Dendritic cell treated with granulocyte-macrophage colony-stimulating factor and Interleukin-4, amounts not matched to agents 40 ng/mL and 50 ng/mL, for 4 days (primary cell): ENCODE measurements around the gene CRNN.

Source experiments
- H3K27ac Mint-ChIP-seq: one replicate; pipeline ENCODE4 v1.8.0; 2022; ENCODE audit warnings: mild to moderate bottlenecking, mixed read lengths
- H3K27me3 Mint-ChIP-seq: one replicate; pipeline ENCODE4 v1.8.0; 2022; ENCODE audit warnings: mild to moderate bottlenecking, mixed read lengths
- H3K36me3 Mint-ChIP-seq: one replicate; pipeline ENCODE4 v1.8.0; 2022; ENCODE audit warnings: low read depth, mixed read lengths
- H3K4me1 Mint-ChIP-seq: one replicate; pipeline ENCODE4 v1.8.0; 2022; ENCODE audit warnings: low read depth, mixed read lengths
- H3K4me3 Mint-ChIP-seq: one replicate; pipeline ENCODE4 v1.8.0; 2022; ENCODE audit warnings: mild to moderate bottlenecking, moderate library complexity, mixed read lengths
- H3K9me3 Mint-ChIP-seq: one replicate; pipeline ENCODE4 v1.8.0; 2022; ENCODE audit warnings: mixed read lengths
- intact Hi-C: fragments of 100-400 bp; cut with micrococcal nuclease; formaldehyde crosslinking; loops from one replicate; pipeline ENCODE4 v1.15.0; 2022

CRNN gene

GRCh38 chr1:152413909-152414308 lies at the start of gene CRNN:
Gene CRNN (minus strand): TSS chr1:152414263. CDS start chr1:152412233, 2,030 bp downstream.
- H3K9me3 Mint-ChIP-seq, result no peaks in the 10 kb centered on the region
- no peaks in the 10 kb centered on the region for H3K36me3 Mint-ChIP-seq
- no peak within 1 kb of the TSS for H3K4me3 Mint-ChIP-seq
- peaks cover 5% of the 10 kb centered on the region for H3K27me3 Mint-ChIP-seq
- no peak within 1 kb of the TSS for H3K27ac Mint-ChIP-seq
- H3K4me1 Mint-ChIP-seq, result no peaks in the 10 kb centered on the region
- intact Hi-C loops, result no loop called here

GRCh38 chr1:152462636-152463035 lies 48.6 kb upstream of the CRNN start:
- Mint-ChIP-seq H3K36me3 (no peaks in the 10 kb centered on the region), H3K9me3 (no peaks in the 10 kb centered on the region), H3K27me3 (peaks cover 20% of the 10 kb centered on the region), H3K27ac (no peak overlapping the region), H3K4me3 (no peak overlapping the region), H3K4me1 (peaks cover 22% of the 10 kb centered on the region)
- intact Hi-C loops, result no loop called here

DNA sequence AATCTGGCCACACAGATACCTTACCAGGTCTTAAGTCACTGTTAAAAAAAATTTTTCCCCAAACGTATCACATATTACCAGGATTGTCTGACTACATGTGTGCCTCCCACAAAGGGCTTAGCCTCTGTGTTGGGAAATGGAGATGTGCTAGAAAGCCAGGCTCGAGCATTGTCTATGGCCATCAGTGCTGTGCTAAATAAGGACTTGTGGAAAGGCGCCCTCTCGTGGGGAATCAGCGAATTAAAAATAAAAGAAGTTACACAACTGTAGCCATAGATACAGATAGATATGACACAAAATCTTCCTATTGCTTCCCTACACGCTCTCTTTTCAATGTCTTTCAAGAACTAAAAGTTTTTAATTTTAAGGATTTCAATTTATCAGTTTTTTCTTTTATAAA lies 47.5 kb upstream of the CRNN start:
- Mint-ChIP-seq H3K36me3 (no peaks in the 10 kb centered on the region), H3K4me1 (peaks cover 22% of the 10 kb centered on the region), H3K27ac (no peak overlapping the region), H3K9me3 (no peaks in the 10 kb centered on the region), H3K4me3 (no peak overlapping the region), H3K27me3 (peaks cover 22% of the 10 kb centered on the region)
- intact Hi-C loops, result no loop called here

- H3K27me3 Mint-ChIP-seq, result peaks cover 16% of the 10 kb centered on the region
- intact Hi-C loops, result no loop called here
- no peaks in the 10 kb centered on the region for H3K9me3 Mint-ChIP-seq
- no peak overlapping the region for H3K4me3 Mint-ChIP-seq
- H3K27ac Mint-ChIP-seq, result peak overlapping the region; percentile 78
- H3K4me1 Mint-ChIP-seq, result peaks cover 22% of the 10 kb centered on the region
- no peaks in the 10 kb centered on the region for H3K36me3 Mint-ChIP-seq
Observed at GRCh38 chr1:152460529-152460899, 46.5 kb upstream of the CRNN start.

DNA sequence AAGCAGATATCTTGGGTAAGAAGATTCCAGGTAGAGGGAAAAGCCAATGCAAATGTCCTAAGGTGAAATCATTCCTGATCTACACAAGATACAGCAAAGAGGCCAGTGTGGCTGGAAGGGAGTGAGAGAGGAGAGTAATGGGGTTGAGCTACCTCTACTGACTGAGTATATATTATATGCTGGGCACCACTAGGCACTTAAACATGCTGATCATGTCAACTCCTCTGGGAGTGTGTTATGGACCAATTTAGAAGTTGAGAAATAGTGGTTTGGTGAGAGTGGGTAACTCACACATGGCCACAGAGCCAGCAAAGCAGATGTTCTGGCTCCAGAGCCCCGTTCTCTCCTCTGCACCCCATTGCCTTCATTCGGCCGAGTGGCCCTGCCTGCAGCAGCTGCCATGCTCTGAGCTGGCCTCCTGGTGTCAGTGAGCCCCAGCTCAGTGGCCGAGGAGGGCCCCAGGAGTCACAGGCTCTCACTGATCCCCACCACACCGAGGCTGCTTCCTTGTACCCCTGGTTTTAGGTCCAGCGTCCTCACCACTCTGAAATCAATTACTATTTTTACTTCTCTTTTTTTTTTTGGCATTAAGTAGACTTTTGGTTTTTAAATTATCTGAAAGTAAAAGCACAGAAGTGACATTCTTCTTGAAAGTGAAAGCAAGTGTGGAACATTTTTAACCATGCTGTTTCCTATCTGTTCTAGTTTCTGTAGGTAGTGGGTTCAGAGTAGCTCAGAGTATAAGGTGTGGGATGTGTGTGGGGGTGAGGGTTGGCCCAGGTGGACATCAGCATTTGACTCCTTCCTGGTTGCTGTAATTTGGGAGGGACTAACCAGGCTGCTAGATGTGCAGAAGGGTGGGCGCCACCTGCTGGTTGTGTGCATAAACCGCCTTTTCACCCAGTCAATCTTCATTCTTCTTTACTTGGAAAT lies 45.8 kb upstream of the CRNN start:
- Mint-ChIP-seq H3K27ac (peak overlapping the region; percentile 78), H3K4me1 (peaks cover 22% of the 10 kb centered on the region), H3K9me3 (no peaks in the 10 kb centered on the region), H3K27me3 (peaks cover 18% of the 10 kb centered on the region), H3K36me3 (no peaks in the 10 kb centered on the region), H3K4me3 (peak overlapping the region; percentile 65)
- intact Hi-C loops, result loop anchor here (5.0 kb wide), 2 partner anchors 113 to 408 kb away; no protein-coding TSS in a partner anchor

GRCh38 chr1:152458384-152459185 lies 44.5 kb upstream of the CRNN start:
- no peaks in the 10 kb centered on the region for H3K9me3 Mint-ChIP-seq
- H3K27ac Mint-ChIP-seq, result no peak overlapping the region
- intact Hi-C loops, result loop anchor here (1.0 to 5.0 kb wide), 3 partner anchors 111 to 406 kb away; no protein-coding TSS in a partner anchor
- H3K36me3 Mint-ChIP-seq, result no peaks in the 10 kb centered on the region
- H3K27me3 Mint-ChIP-seq, result peaks cover 18% of the 10 kb centered on the region
- H3K4me3 Mint-ChIP-seq, result no peak overlapping the region
- peaks cover 22% of the 10 kb centered on the region for H3K4me1 Mint-ChIP-seq

DNA sequence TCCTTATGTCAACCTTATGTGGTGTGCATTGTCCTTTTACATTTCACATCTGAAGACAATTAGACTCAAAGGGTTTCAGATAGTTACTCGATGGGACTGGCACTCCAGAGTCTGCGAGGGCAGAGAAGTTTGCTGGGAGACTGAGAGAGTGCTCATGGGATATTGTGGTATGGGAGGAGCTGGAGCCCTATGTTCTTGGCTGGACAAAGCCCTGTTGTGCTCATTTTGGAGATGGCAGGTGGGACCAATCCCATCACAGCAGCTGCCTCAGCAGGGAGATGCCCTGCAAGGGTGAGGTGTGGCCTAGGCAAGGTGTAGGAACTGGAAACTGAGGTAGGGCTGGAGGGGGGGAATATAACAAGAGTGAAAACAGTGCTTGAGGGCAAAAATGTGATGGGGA lies 43.5 kb upstream of the CRNN start:
- peaks cover 19% of the 10 kb centered on the region for H3K27me3 Mint-ChIP-seq

DNA sequence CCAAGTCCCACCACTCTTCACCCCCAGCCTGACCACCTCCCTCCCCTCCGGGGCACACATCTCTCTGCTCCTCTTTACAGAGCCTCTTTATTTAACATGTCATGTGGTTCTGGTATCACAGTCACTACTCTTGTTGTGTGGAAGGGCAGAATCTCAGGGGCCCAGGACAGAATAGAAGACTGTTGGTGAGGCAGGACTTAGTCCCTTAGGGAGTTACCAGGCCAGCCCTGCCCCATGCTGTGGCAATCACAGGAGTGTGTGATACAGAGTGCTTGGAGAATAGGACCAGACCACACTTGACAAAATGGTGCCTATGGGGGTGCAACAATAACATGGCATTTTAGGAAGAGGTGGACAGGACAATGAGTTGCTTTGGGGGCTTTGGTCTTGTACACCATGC lies 43.0 kb upstream of the CRNN start:
- H3K4me1 Mint-ChIP-seq, result peaks cover 22% of the 10 kb centered on the region
- no peak overlapping the region for H3K27ac Mint-ChIP-seq
- no peaks in the 10 kb centered on the region for H3K36me3 Mint-ChIP-seq
- no peaks in the 10 kb centered on the region for H3K9me3 Mint-ChIP-seq
- H3K27me3 Mint-ChIP-seq, result peaks cover 21% of the 10 kb centered on the region
- no peak overlapping the region for H3K4me3 Mint-ChIP-seq
- intact Hi-C loops, result loop anchor here (5.0 kb wide), 2 partner anchors 110 to 405 kb away; no protein-coding TSS in a partner anchor

More for the DNA sequence above, 43.5 kb upstream of the CRNN start:
- Mint-ChIP-seq H3K4me3 (no peak overlapping the region), H3K36me3 (no peaks in the 10 kb centered on the region), H3K27ac (no peak overlapping the region), H3K9me3 (no peaks in the 10 kb centered on the region), H3K4me1 (peaks cover 22% of the 10 kb centered on the region)
- intact Hi-C loops, result loop anchor here (5.0 kb wide), 2 partner anchors 110 to 405 kb away; no protein-coding TSS in a partner anchor

- Mint-ChIP-seq H3K4me1 (no peaks in the 10 kb centered on the region), H3K9me3 (no peaks in the 10 kb centered on the region), H3K36me3 (no peaks in the 10 kb centered on the region), H3K27me3 (peaks cover 11% of the 10 kb centered on the region), H3K27ac (no peak overlapping the region), H3K4me3 (no peak overlapping the region)
- intact Hi-C loops, result no loop called here
Observed at GRCh38 chr1:152451254-152451653, 37.2 kb upstream of the CRNN start.

DNA sequence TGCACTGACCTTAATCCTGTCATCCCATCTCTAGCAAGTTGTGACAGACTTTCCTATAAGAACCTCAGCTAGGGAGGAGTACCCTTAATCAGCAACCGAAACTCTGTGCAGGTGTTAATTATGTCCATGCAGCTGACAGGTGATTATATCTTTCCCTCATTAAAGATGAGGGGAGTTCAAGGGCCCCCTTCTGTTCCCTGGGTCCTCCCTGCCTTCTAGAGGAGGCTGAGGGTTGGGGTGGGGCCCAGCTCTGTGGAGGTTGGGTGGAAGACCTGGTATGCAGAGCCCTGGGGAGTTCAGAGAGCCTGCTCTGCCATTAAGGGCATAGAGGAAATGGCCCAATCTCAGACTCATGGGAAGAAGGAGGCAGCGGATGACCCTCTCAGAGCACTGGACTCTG lies 35.6 kb upstream of the CRNN start:
- intact Hi-C loops, result no loop called here
- peaks cover 6% of the 10 kb centered on the region for H3K27me3 Mint-ChIP-seq
- H3K9me3 Mint-ChIP-seq, result no peaks in the 10 kb centered on the region
- no peaks in the 10 kb centered on the region for H3K36me3 Mint-ChIP-seq
- H3K27ac Mint-ChIP-seq, result no peak overlapping the region
- H3K4me3 Mint-ChIP-seq, result no peak overlapping the region
- H3K4me1 Mint-ChIP-seq, result no peaks in the 10 kb centered on the region

- H3K9me3 Mint-ChIP-seq, result no peaks in the 10 kb centered on the region
- H3K36me3 Mint-ChIP-seq, result no peaks in the 10 kb centered on the region
- intact Hi-C loops, result no loop called here
- H3K4me1 Mint-ChIP-seq, result no peaks in the 10 kb centered on the region
- no peak overlapping the region for H3K4me3 Mint-ChIP-seq
- H3K27ac Mint-ChIP-seq, result no peak overlapping the region
- peaks cover 5% of the 10 kb centered on the region for H3K27me3 Mint-ChIP-seq
Observed at GRCh38 chr1:152448496-152448895, 34.4 kb upstream of the CRNN start.

DNA sequence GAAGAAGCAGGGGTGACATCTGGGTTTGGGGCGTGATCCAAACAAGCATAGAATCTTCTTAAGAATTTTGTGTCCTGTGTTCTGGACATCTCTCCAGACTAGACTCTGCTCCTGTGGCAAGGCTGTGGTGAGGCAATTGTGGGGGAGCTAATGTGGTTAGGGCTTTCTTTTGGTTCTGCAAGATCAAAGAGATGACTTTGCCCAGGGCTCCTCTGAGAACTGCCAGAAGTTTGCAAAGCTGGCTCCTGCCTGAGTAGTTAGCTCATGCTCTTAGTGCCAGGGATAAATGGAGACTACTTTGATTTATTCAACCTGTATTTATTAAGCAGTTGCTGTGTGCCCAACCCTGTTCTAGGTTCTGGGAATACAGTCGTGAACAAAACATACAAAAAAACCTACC lies 34.0 kb upstream of the CRNN start:
- Mint-ChIP-seq H3K4me3 (no peak overlapping the region), H3K27ac (no peak overlapping the region), H3K27me3 (peaks cover 4% of the 10 kb centered on the region), H3K36me3 (no peaks in the 10 kb centered on the region), H3K9me3 (no peaks in the 10 kb centered on the region), H3K4me1 (no peaks in the 10 kb centered on the region)
- intact Hi-C loops, result no loop called here

- Mint-ChIP-seq H3K36me3 (no peaks in the 10 kb centered on the region), H3K9me3 (no peaks in the 10 kb centered on the region), H3K27me3 (peaks cover 4% of the 10 kb centered on the region)
Observed at GRCh38 chr1:152447484-152447883, 33.4 kb upstream of the CRNN start.

DNA sequence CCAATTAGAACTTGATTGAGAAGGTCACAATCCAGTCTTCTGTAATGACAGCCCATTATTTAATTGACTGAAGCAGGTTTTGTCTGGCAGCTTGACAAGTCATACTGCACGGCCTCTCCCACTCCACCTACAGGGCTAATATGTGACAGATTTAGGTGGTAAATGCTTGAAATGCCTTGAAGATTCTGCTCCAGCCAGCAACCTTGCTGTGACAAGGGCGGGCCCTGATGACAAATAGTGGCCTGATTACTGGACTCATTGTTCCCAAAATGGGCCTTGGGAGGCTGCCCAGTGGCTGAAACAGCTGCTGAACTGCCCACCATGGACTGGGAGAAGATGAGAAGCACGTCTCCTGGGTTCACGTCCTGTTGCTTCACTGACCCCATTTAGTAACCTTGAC lies 30.0 kb upstream of the CRNN start:
- Mint-ChIP-seq H3K4me1 (peaks cover 9% of the 10 kb centered on the region), H3K27ac (no peak overlapping the region), H3K4me3 (no peak overlapping the region), H3K36me3 (no peaks in the 10 kb centered on the region), H3K9me3 (no peaks in the 10 kb centered on the region), H3K27me3 (peaks cover 1% of the 10 kb centered on the region)
- intact Hi-C loops, result loop anchor here (5.0 kb wide), 1 partner anchor 257 kb away; no protein-coding TSS in a partner anchor

More at GRCh38 chr1:152447484-152447883, 33.4 kb upstream of the CRNN start:
- Mint-ChIP-seq H3K4me3 (no peak overlapping the region), H3K27ac (no peak overlapping the region), H3K4me1 (no peaks in the 10 kb centered on the region)
- intact Hi-C loops, result no loop called here
